Measurements from ENCODE around the gene MMAB. TPM values are rescaled to one million over a fixed set of nuclear protein-coding genes. Genes with fewer than 3 reads are reported as not detected.

The MMAB gene
- total and polyA plus RNA-seq, 10 of the 15 experiments (the other 5 are each of a cell fraction or from before 2014, with no cell fraction given), result 10.6 to 65.3 (median 45.2) TPM

DNA sequence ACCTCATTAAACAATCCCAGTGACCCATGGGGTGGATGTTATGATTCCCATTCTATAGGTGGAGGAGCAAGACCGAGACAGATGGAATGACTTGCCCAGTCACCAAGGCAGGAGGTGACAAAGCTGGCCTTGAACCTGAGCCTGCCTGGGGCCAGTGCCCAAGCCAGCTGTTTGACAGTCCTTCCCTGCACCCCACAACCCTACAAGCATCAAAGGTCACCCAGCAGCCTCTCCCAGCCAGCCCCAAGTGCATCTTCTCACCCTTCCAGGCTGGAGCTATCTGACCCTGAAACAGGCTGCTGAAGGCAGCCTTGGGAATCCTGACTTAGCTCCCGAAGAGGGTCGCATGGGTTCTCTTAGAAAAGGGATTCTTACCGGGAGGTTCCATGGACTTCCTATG is 20.3 kb downstream of the MMAB start:
- Histone ChIP-seq H4K20me1 (ENCODE audit: control insufficient read depth, insufficient read depth) (no peaks in the 10 kb centered on the region), H3K4me3 (no peak overlapping the region), H3K27ac (ENCODE audit: control insufficient read depth, insufficient read depth) (no peak overlapping the region), H3K9ac (ENCODE audit: control insufficient read depth, insufficient read depth, low read length) (no peak overlapping the region), H3K4me2 (ENCODE audit: control insufficient read depth, insufficient read depth) (no peak overlapping the region), H3K9me3 (replicated peaks; ENCODE audit: control insufficient read depth, insufficient read depth, low read length) (no peaks in the 10 kb centered on the region), H3K79me2 (ENCODE audit: control insufficient read depth, insufficient read depth, low read length) (no peaks in the 10 kb centered on the region), H2AFZ (ENCODE audit: control insufficient read depth, low read depth, low read length) (no peak overlapping the region), H3K27me3 (replicated peaks in 1 of 2; ENCODE audit: control insufficient read depth in 2 of 2, insufficient read depth in 2 of 2, low read length in 1 of 2) (no peaks in the 10 kb centered on the region), H3K4me1 (ENCODE audit: control insufficient read depth, insufficient read depth, low read length) (no peaks in the 10 kb centered on the region), H3K36me3 (ENCODE audit: control insufficient read depth in 2 of 2, insufficient read depth in 2 of 2, low read length in 1 of 2) (no peaks in the 10 kb centered on the region)
- FAIRE-seq (no peak), DNase-seq (ENCODE audit: low read depth, low spot score) (no peak), ATAC-seq (no peak)
- ChIA-PET POLR2A (no interaction called here), SMC1A (ENCODE audit: uncharacterized antibody, unreplicated experiment) (interaction anchor here (0.5 to 0.6 kb wide), 2 partner anchors 76 to 689 kb away, joined by 3 read pairs; partner anchors contain the start of genes KCTD10 and UBE3B), CTCF (interaction anchor here (1.0 to 1.6 kb wide), 4 partner anchors 20 to 223 kb away, joined by 3 to 5 read pairs (median 4); partner anchors contain the start of genes MMAB and MVK), RAD21 (ENCODE audit: unreplicated experiment) (no interaction called here)
- BruUV-seq (replicated peaks), result no TSS peak
- intact Hi-C loops (cut with micrococcal nuclease; ENCODE audit: unreplicated experiment) (no loop called here), in situ Hi-C loops (cut with MboI) (no loop called here)
- TF ChIP-seq NRF1 (conservative IDR thresholded peaks at IDR 0.05; ENCODE audit: low read depth, low read length), result no peak
- TF ChIP-seq, protein P1, sequence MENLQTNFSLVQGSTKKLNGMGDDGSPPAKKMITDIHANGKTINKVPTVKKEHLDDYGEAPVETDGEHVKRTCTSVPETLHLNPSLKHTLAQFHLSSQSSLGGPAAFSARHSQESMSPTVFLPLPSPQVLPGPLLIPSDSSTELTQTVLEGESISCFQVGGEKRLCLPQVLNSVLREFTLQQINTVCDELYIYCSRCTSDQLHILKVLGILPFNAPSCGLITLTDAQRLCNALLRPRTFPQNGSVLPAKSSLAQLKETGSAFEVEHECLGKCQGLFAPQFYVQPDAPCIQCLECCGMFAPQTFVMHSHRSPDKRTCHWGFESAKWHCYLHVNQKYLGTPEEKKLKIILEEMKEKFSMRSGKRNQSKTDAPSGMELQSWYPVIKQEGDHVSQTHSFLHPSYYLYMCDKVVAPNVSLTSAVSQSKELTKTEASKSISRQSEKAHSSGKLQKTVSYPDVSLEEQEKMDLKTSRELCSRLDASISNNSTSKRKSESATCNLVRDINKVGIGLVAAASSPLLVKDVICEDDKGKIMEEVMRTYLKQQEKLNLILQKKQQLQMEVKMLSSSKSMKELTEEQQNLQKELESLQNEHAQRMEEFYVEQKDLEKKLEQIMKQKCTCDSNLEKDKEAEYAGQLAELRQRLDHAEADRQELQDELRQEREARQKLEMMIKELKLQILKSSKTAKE (IDR thresholded peaks at IDR 0.05; ENCODE audit: low read depth, poor library complexity, severe bottlenecking), result no peak
- 77% methylated on average over 4 of the region's 4 CpGs for WGBS (ENCODE audit: insufficient coverage, insufficient replicate concordance, low lambda C conversion rate, missing lambda C conversion rate)

DNA sequence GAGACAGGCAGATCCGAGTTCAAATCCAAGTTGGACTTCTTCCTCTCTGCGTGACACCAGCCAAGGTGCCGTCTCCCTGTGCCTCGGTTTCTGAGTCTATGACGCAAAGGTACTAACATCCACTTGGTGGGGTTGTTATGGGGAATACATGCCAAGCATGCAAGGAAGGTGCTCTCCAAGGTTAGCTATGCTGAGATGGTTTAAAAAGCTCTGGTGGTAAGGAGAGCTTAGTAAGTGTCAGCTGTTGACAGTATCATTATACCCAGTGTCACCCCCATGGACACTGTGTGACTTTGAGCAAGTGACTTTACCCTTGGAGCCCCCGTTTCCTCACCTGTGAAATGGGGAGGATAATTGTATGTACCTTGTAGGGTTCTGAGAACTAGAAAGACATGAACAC is 22.2 kb downstream of the MMAB start:
- no peaks in the 10 kb centered on the region for H3K9me3 ChIP-seq (replicated peaks; ENCODE audit: control insufficient read depth, insufficient read depth, low read length)
- no peaks in the 10 kb centered on the region for H4K20me1 ChIP-seq (ENCODE audit: control insufficient read depth, insufficient read depth)
- SMC1A ChIA-PET (ENCODE audit: uncharacterized antibody, unreplicated experiment), result no interaction called here
- no peak overlapping the region for H3K9ac ChIP-seq (ENCODE audit: control insufficient read depth, insufficient read depth, low read length)
- no peak overlapping the region for H3K27ac ChIP-seq (ENCODE audit: control insufficient read depth, insufficient read depth)
- no peaks in the 10 kb centered on the region for H3K4me1 ChIP-seq (ENCODE audit: control insufficient read depth, insufficient read depth, low read length)
- FAIRE-seq (no peak), ATAC-seq (no peak), DNase-seq (ENCODE audit: low read depth, low spot score) (no peak)
- intact Hi-C loops (cut with micrococcal nuclease; ENCODE audit: unreplicated experiment) (no loop called here), in situ Hi-C loops (cut with MboI) (no loop called here)
- no peak overlapping the region for H3K4me2 ChIP-seq (ENCODE audit: control insufficient read depth, insufficient read depth)
- no TSS peak for BruUV-seq (replicated peaks)
- 40% methylated on average over 6 of the region's 6 CpGs for WGBS (ENCODE audit: insufficient coverage, insufficient replicate concordance, low lambda C conversion rate, missing lambda C conversion rate)
- H3K27me3 ChIP-seq (replicated peaks in 1 of 2; ENCODE audit: control insufficient read depth in 2 of 2, insufficient read depth in 2 of 2, low read length in 1 of 2), result no peaks in the 10 kb centered on the region
- CTCF ChIA-PET, result interaction anchor here (1.0 kb wide), 1 partner anchor 292 kb away, joined by 3 read pairs; no protein-coding TSS in a partner anchor
- POLR2A ChIA-PET, result interaction anchor here (0.7 kb wide), 1 partner anchor 707 kb away, joined by 3 read pairs; no protein-coding TSS in a partner anchor
- RAD21 ChIA-PET (ENCODE audit: unreplicated experiment), result no interaction called here
- no peaks in the 10 kb centered on the region for H3K36me3 ChIP-seq (ENCODE audit: control insufficient read depth in 2 of 2, insufficient read depth in 2 of 2, low read length in 1 of 2)
- H3K4me3 ChIP-seq, result no peak overlapping the region
- no peak for TF ChIP-seq CREM (IDR thresholded peaks at IDR 0.05; ENCODE audit: low read depth)
- TF ChIP-seq GATAD2B (conservative IDR thresholded peaks at IDR 0.05; ENCODE audit: low read depth), result no peak
- TF ChIP-seq NRF1 (conservative IDR thresholded peaks at IDR 0.05; ENCODE audit: low read depth, low read length), result no peak
- no peak for TF ChIP-seq RCOR1 (conservative IDR thresholded peaks at IDR 0.05; ENCODE audit: low read depth, low read length)
- no peak for TF ChIP-seq DPF2 (IDR thresholded peaks at IDR 0.05)
- TF ChIP-seq HCFC1 (IDR thresholded peaks at IDR 0.05; ENCODE audit: low read length), result no peak
- TF ChIP-seq EP300 (IDR thresholded peaks at IDR 0.05; ENCODE audit: borderline replicate concordance in 1 of 2, control insufficient read depth in 1 of 2, low read depth in 2 of 2, low read length in 2 of 2), result no peak
- TF ChIP-seq, protein P2, sequence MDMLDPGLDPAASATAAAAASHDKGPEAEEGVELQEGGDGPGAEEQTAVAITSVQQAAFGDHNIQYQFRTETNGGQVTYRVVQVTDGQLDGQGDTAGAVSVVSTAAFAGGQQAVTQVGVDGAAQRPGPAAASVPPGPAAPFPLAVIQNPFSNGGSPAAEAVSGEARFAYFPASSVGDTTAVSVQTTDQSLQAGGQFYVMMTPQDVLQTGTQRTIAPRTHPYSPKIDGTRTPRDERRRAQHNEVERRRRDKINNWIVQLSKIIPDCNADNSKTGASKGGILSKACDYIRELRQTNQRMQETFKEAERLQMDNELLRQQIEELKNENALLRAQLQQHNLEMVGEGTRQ (IDR thresholded peaks at IDR 0.05; ENCODE audit: borderline replicate concordance, low read depth, low read length), result no peak
- TF ChIP-seq, protein P3, sequence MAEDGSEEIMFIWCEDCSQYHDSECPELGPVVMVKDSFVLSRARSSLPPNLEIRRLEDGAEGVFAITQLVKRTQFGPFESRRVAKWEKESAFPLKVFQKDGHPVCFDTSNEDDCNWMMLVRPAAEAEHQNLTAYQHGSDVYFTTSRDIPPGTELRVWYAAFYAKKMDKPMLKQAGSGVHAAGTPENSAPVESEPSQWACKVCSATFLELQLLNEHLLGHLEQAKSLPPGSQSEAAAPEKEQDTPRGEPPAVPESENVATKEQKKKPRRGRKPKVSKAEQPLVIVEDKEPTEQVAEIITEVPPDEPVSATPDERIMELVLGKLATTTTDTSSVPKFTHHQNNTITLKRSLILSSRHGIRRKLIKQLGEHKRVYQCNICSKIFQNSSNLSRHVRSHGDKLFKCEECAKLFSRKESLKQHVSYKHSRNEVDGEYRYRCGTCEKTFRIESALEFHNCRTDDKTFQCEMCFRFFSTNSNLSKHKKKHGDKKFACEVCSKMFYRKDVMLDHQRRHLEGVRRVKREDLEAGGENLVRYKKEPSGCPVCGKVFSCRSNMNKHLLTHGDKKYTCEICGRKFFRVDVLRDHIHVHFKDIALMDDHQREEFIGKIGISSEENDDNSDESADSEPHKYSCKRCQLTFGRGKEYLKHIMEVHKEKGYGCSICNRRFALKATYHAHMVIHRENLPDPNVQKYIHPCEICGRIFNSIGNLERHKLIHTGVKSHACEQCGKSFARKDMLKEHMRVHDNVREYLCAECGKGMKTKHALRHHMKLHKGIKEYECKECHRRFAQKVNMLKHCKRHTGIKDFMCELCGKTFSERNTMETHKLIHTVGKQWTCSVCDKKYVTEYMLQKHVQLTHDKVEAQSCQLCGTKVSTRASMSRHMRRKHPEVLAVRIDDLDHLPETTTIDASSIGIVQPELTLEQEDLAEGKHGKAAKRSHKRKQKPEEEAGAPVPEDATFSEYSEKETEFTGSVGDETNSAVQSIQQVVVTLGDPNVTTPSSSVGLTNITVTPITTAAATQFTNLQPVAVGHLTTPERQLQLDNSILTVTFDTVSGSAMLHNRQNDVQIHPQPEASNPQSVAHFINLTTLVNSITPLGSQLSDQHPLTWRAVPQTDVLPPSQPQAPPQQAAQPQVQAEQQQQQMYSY (CRISPR knock-in tag; IDR thresholded peaks at IDR 0.05), result no peak
- TF ChIP-seq TCF12 (IDR thresholded peaks at IDR 0.05; ENCODE audit: low read depth, low read length), result no peak
- H2AFZ ChIP-seq (ENCODE audit: control insufficient read depth, low read depth, low read length), result no peak overlapping the region
- H3K79me2 ChIP-seq (ENCODE audit: control insufficient read depth, insufficient read depth, low read length), result no peaks in the 10 kb centered on the region

All from GM12878 (cell line).